ENCODE measurements around the gene RAPGEF5.

RAPGEF5 gene

GRCh38 chr7:22184549-22185199 lies 172.3 kb downstream of the RAPGEF5 start:
- DNase-seq (ENCODE audit: low read depth in 2 of 2) = no peak
- H3K4me3 ChIP-seq (replicated peaks in 1 of 2; ENCODE audit: low read depth in 2 of 2, low read length in 2 of 2) = no peak overlapping the region

GRCh38 chr7:22183522-22184280 lies 173.3 kb downstream of the RAPGEF5 start:
- no peak overlapping the region for H3K4me3 ChIP-seq (replicated peaks in 1 of 2; ENCODE audit: low read depth in 2 of 2, low read length in 2 of 2)
- no peak for TF ChIP-seq CTCF (IDR thresholded peaks at IDR 0.05; ENCODE audit: low read depth, low read length)
- no peak for DNase-seq (ENCODE audit: low read depth in 2 of 2)

More at GRCh38 chr7:22184549-22185199, 172.3 kb downstream of the RAPGEF5 start:
- TF ChIP-seq CTCF (IDR thresholded peaks at IDR 0.05; ENCODE audit: low read depth, low read length) = no peak

GRCh38 chr7:22182149-22182548 lies 174.8 kb downstream of the RAPGEF5 start:
- TF ChIP-seq CTCF (IDR thresholded peaks at IDR 0.05; ENCODE audit: low read depth, low read length) = no peak
- no peak overlapping the region for H3K4me3 ChIP-seq (replicated peaks in 1 of 2; ENCODE audit: low read depth in 2 of 2, low read length in 2 of 2)
- DNase-seq (ENCODE audit: low read depth in 2 of 2) = no peak

GRCh38 chr7:22181663-22182062 lies 175.3 kb downstream of the RAPGEF5 start:
- TF ChIP-seq CTCF (IDR thresholded peaks at IDR 0.05; ENCODE audit: low read depth, low read length) = no peak
- no peak for DNase-seq (ENCODE audit: low read depth in 2 of 2)
- H3K4me3 ChIP-seq (replicated peaks in 1 of 2; ENCODE audit: low read depth in 2 of 2, low read length in 2 of 2) = no peak overlapping the region

DNA sequence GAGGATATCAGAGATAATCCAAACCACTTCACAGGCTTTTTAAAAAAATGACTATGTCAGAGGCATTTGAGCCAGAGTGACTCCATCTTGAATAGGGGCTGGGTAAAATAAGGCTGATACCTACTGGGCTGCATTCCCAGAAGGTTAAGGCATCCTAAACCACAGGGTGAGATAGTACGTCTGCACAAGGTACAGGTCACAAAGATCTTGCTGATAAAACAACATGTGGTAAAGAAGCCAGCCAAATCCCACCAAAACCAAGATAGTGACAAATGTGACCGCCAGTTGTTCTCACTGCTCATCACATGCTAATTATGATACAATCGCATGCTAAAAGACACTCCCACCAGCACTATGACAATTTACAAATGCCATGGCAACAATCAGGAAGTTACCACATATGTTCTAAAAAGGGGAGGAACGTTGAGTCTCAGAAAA lies 177.5 kb downstream of the RAPGEF5 start:
- DNase-seq (ENCODE audit: low read depth in 2 of 2) = no peak
- no peak overlapping the region for H3K4me3 ChIP-seq (replicated peaks in 1 of 2; ENCODE audit: low read depth in 2 of 2, low read length in 2 of 2)
- TF ChIP-seq CTCF (IDR thresholded peaks at IDR 0.05; ENCODE audit: low read depth, low read length) = no peak

- no peak for TF ChIP-seq CTCF (IDR thresholded peaks at IDR 0.05; ENCODE audit: low read depth, low read length)
- DNase-seq (ENCODE audit: low read depth in 2 of 2) = no peak
- H3K4me3 ChIP-seq (replicated peaks in 1 of 2; ENCODE audit: low read depth in 2 of 2, low read length in 2 of 2) = no peak overlapping the region
Measured at GRCh38 chr7:22178735-22179134, 178.2 kb downstream of the RAPGEF5 start.
